Vagina (tissue), 2 donors: ENCODE results near the gene PCDHAC2.

Experiments
- CTCF ChIP-seq, 3 experiments: fragments of 450-650 bp in 2 of 3; fragments of 200-600 bp in 1 of 3; sonication (generic) in 1 of 3; IDR thresholded peaks; one replicate each; pipeline ENCODE4 v1.5.1; 2017 to 2019; ENCODE audit warnings: antibody characterized with exemption in 3 of 3, mild to moderate bottlenecking in 2 of 3, moderate library complexity in 2 of 3
- POLR2AphosphoS5 ChIP-seq, 2 donors: sonication (generic); formaldehyde crosslinking; IDR thresholded peaks; one replicate each; pipeline ENCODE4 v1.9.0; 2017; ENCODE audit warnings: antibody characterized with exemption in 2 of 2, mild to moderate bottlenecking in 2 of 2, low read depth in 1 of 2; ENCODE audit not compliant: insufficient read depth in 1 of 2

- TF ChIP-seq CTCF (IDR thresholded peaks at IDR 0.05) (no peak), POLR2AphosphoS5 (IDR thresholded peaks at IDR 0.05; ENCODE audit: insufficient read depth in 1 of 2, low read depth in 1 of 2) (no peak)
Measured at GRCh38 chr5:140964356-140964755, 1.9 kb upstream of the PCDHAC2 start.
